NT2/D1 (cell line): ENCODE data around the gene KCNK15.

ENCODE experiments used
- SUZ12 ChIP-seq: IDR thresholded peaks from 2 replicates; pipeline ENCODE4 v1.6.1; 2011; ENCODE audit not compliant: insufficient read length, insufficient read depth; ENCODE audit errors: extremely low read depth
- YY1 ChIP-seq: IDR thresholded peaks from 2 replicates; pipeline ENCODE4 v1.6.1; 2011; ENCODE audit not compliant: insufficient read length, insufficient read depth
- ZNF274 ChIP-seq: IDR thresholded peaks from 2 replicates; pipeline ENCODE4 v1.6.1; 2011; ENCODE audit warnings: mild to moderate bottlenecking, low read depth, low read length

- TF ChIP-seq SUZ12 (no peak), YY1 (no peak), ZNF274 (no peak)
Observed at GRCh38 chr20:44761423-44761822, 15.8 kb downstream of the KCNK15 start.
